Keratinocyte (primary cell): ENCODE results near the gene LAMC3. TPM values are rescaled to one million over a fixed set of nuclear protein-coding genes. Genes with fewer than 3 reads are reported as not detected.

ENCODE experiments used
- DNase-seq: peaks from one replicate; pipeline ENCODE4 v3.0.0-alpha.2; 2011; ENCODE audit warnings: low read depth, missing footprints, low spot score
- FAIRE-seq: peaks from 2 replicates; lab custom pipeline; 2011; peaks lifted over from hg19 to GRCh38; lab: Jason Lieb, UNC
- H2AFZ ChIP-seq: 2 replicates; pipeline ENCODE4 v1.6.0; 2012; ENCODE audit warnings: low read length, control low read depth, inconsistent platforms; ENCODE audit not compliant: control insufficient read depth
- H3K27ac ChIP-seq: 2 replicates; pipeline ENCODE4 v1.5.1; 2011; ENCODE audit warnings: low read length; ENCODE audit not compliant: control insufficient read depth, insufficient read depth
- H3K27me3 ChIP-seq: 3 replicates; pipeline ENCODE4 v1.6.0; 2011; ENCODE audit warnings: low read length; ENCODE audit not compliant: control insufficient read depth, insufficient read depth; ENCODE audit errors: extremely low read depth
- H3K36me3 ChIP-seq, 2 experiments: 2 replicates in 1 of 2; 3 replicates in 1 of 2; pipeline ENCODE4 v1.5.1; 2011; ENCODE audit warnings: low read length in 2 of 2, mild to moderate bottlenecking in 1 of 2; ENCODE audit not compliant: control insufficient read depth in 2 of 2, insufficient read depth in 2 of 2; ENCODE audit errors: extremely low read depth in 1 of 2
- H3K4me1 ChIP-seq: 3 replicates; pipeline ENCODE4 v1.5.1; 2011; ENCODE audit warnings: low read length; ENCODE audit not compliant: control insufficient read depth, insufficient read depth; ENCODE audit errors: extremely low read depth
- H3K4me2 ChIP-seq: 3 replicates; pipeline ENCODE4 v1.6.0; 2011; ENCODE audit warnings: low read depth, low read length; ENCODE audit not compliant: control insufficient read depth, insufficient read depth; ENCODE audit errors: extremely low read depth
- H3K4me3 ChIP-seq, 3 experiments: fragments of 200-600 bp in 1 of 3; sonication (generic) in 1 of 3; 2 replicates in 2 of 3; 3 replicates in 1 of 3; pipeline ENCODE4 v1.5.1; 2011 to 2016; ENCODE audit warnings: low read length in 3 of 3, mild to moderate bottlenecking in 3 of 3, control low read depth in 2 of 3, inconsistent platforms in 1 of 3, low read depth in 1 of 3, mixed read lengths in 1 of 3, mixed run types in 1 of 3, moderate library complexity in 1 of 3; ENCODE audit not compliant: control insufficient read depth in 2 of 3, insufficient read depth in 2 of 3; ENCODE audit errors: extremely low read depth in 1 of 3
- H3K79me2 ChIP-seq: 2 replicates; pipeline ENCODE4 v1.6.0; 2012; ENCODE audit warnings: low read length; ENCODE audit not compliant: control insufficient read depth, insufficient read depth
- H3K9ac ChIP-seq: 3 replicates; pipeline ENCODE4 v1.6.0; 2011; ENCODE audit warnings: low read length; ENCODE audit not compliant: control insufficient read depth, insufficient read depth; ENCODE audit errors: extremely low read depth
- H3K9me1 ChIP-seq: 3 replicates; pipeline ENCODE4 v1.6.0; 2011; ENCODE audit warnings: low read length; ENCODE audit not compliant: control insufficient read depth, insufficient read depth; ENCODE audit errors: extremely low read depth
- H3K9me3 ChIP-seq: 2 replicates; pipeline ENCODE4 v1.5.1; 2012; ENCODE audit warnings: low read depth, low read length; ENCODE audit not compliant: control insufficient read depth
- H4K20me1 ChIP-seq: 3 replicates; pipeline ENCODE4 v1.6.0; 2011; ENCODE audit warnings: low read length; ENCODE audit not compliant: control insufficient read depth, insufficient read depth; ENCODE audit errors: extremely low read depth
- EZH2 ChIP-seq: IDR thresholded peaks from one replicate; pipeline ENCODE4 v1.6.1; 2012; ENCODE audit warnings: inconsistent platforms, mild to moderate bottlenecking, low read length, moderate library complexity
- dilution Hi-C: fragments of 300-500 bp; cut with MboI; formaldehyde crosslinking; loops from one replicate; pipeline ENCODE4 v1.7.0; 2020; ENCODE audit warnings: low sequenced_read_pairs; ENCODE audit not compliant: extremely low pct_ligation_motif_present
- polyA plus RNA-seq, 5 experiments: library from polyadenylated mRNA; depleted of rRNA in 3 of 5; stranded (reverse) in 3 of 5; stranded (forward) in 1 of 5; unstranded in 1 of 5; fragments of >200 nt; gene quantifications; 1 replicate in 1 of 5; 2 replicates in 3 of 5; 3 replicates in 1 of 5; pipeline versions ENCODE4 v1.2.1 to v1.2.3, GENCODE V29; 2011 to 2012; ENCODE audit warnings: missing spikeins in 2 of 5, low read depth in 1 of 5, low replicate concordance in 1 of 5
- TF ChIP-seq, protein P1 (sequence below), 3 experiments: IDR thresholded peaks in 1 of 3; conservative IDR thresholded peaks in 1 of 3; optimal IDR thresholded peaks in 1 of 3; 2 replicates in 2 of 3; 3 replicates in 1 of 3; pipeline versions ENCODE3 to v1.5.1; 2011; ENCODE audit warnings: low read length in 3 of 3, mild to moderate bottlenecking in 3 of 3, moderate library complexity in 2 of 3, control low read depth in 1 of 3, inconsistent platforms in 1 of 3; ENCODE audit not compliant: insufficient read depth in 2 of 3; ENCODE audit errors: extremely low read depth in 1 of 3

Gene LAMC3
- polyA plus RNA-seq, 1 donor (not counting 4 experiments of a cell fraction or from before 2014, with no cell fraction given), result not detected

DNA sequence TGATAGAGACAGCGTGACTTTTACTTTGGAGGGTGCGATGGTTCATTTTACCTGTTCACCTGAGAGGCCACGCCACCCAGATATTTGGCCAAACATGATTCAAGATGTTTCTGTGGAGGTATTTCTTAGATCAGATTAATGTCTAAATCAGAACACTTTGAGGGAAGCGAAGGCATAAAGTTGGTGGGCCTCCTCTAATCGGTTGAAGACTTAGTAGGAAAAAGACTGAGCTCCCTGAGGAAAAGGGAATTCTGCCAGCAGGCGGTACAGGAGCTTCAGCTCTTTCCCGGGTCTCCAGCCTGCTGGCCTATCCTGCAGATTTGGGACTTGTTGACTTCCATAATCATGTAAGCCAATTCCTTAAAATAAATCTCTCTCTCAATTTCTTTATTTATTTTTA, 7.0 kb upstream of the LAMC3 start:
- H3K9me3 ChIP-seq, result no peaks in the 10 kb centered on the region
- no peak for FAIRE-seq
- peaks cover 3% of the 10 kb centered on the region for H3K4me1 ChIP-seq
- peaks cover 32% of the 10 kb centered on the region for H3K27me3 ChIP-seq
- no peaks in the 10 kb centered on the region for H3K79me2 ChIP-seq
- no peaks in the 10 kb centered on the region for H3K9me1 ChIP-seq
- dilution Hi-C loops, result no loop called here
- no peaks in the 10 kb centered on the region for H4K20me1 ChIP-seq
- H3K9ac ChIP-seq, result no peak overlapping the region
- no peaks in the 10 kb centered on the region for H3K36me3 ChIP-seq
- no peak overlapping the region for H3K4me3 ChIP-seq
- no peak overlapping the region for H3K27ac ChIP-seq
- no peak overlapping the region for H2AFZ ChIP-seq
- TF ChIP-seq, protein P1, sequence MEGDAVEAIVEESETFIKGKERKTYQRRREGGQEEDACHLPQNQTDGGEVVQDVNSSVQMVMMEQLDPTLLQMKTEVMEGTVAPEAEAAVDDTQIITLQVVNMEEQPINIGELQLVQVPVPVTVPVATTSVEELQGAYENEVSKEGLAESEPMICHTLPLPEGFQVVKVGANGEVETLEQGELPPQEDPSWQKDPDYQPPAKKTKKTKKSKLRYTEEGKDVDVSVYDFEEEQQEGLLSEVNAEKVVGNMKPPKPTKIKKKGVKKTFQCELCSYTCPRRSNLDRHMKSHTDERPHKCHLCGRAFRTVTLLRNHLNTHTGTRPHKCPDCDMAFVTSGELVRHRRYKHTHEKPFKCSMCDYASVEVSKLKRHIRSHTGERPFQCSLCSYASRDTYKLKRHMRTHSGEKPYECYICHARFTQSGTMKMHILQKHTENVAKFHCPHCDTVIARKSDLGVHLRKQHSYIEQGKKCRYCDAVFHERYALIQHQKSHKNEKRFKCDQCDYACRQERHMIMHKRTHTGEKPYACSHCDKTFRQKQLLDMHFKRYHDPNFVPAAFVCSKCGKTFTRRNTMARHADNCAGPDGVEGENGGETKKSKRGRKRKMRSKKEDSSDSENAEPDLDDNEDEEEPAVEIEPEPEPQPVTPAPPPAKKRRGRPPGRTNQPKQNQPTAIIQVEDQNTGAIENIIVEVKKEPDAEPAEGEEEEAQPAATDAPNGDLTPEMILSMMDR (optimal IDR thresholded peaks at IDR 0.05 in 1 of 3, IDR thresholded peaks at IDR 0.05 in 1 of 3, conservative IDR thresholded peaks at IDR 0.05 in 1 of 3; ENCODE audit: extremely low read depth in 1 of 3, insufficient read depth in 2 of 3, low read length in 3 of 3), result no peak
- no peak for TF ChIP-seq EZH2
- no peak for DNase-seq
- H3K4me2 ChIP-seq, result no peak overlapping the region

DNA sequence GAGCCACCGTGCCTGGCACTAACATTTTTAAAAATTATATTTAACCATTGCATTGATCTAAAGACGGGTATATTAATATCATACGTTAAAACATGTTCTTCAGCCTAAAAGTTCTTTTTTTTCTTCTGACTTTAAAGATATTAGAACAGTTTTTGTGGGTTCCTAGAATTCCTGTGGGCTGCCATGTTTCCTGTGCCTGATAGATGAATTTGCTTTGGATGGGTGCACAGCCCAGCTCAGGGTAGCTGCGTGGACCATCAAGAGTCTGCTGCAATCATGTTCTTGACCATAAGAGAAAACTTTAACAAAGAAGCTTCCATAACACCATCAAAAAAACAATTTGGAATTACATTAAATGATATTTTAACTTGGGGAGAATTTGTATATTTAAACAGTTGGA, 2.4 kb upstream of the LAMC3 start:
- Histone ChIP-seq H3K9me1 (no peaks in the 10 kb centered on the region), H2AFZ (no peak overlapping the region), H3K9ac (no peak overlapping the region), H3K4me2 (no peak overlapping the region), H3K27me3 (peaks cover 35% of the 10 kb centered on the region), H3K4me1 (no peaks in the 10 kb centered on the region), H4K20me1 (no peaks in the 10 kb centered on the region), H3K79me2 (no peaks in the 10 kb centered on the region), H3K27ac (no peak overlapping the region), H3K4me3 (no peak overlapping the region), H3K9me3 (no peaks in the 10 kb centered on the region), H3K36me3 (no peaks in the 10 kb centered on the region)
- DNase-seq (no peak), FAIRE-seq (no peak)
- no peak for TF ChIP-seq EZH2
- TF ChIP-seq, protein P1 (optimal IDR thresholded peaks at IDR 0.05 in 1 of 3, IDR thresholded peaks at IDR 0.05 in 1 of 3, conservative IDR thresholded peaks at IDR 0.05 in 1 of 3; ENCODE audit: extremely low read depth in 1 of 3, insufficient read depth in 2 of 3, low read length in 3 of 3), result no peak
- dilution Hi-C loops, result no loop called here
